ENCODE results near the gene MAP3K13.

DNA sequence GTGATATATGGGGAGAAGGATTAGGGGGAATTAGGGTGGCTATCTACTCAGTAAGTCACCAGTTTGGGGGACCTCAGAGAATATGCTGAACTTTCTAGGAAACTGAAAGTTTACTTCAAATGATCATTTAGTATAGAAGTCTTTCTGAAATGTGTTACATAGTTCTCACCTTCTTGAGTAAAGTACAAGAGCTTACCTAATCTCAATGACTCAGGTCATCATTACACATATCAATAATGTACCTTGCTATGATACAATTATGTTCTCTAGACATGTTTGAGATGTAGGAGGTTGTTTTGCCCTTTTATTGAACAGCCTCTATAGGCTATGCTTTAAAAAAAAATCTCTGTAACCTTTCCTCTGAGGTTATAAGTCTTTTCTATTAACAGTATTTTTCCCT lies 85.2 kb downstream of the MAP3K13 start:
- no peak for TF ChIP-seq EZH2phosphoT487 (conservative IDR thresholded peaks at IDR 0.05; ENCODE audit: low read length)
- TF ChIP-seq, protein P1, sequence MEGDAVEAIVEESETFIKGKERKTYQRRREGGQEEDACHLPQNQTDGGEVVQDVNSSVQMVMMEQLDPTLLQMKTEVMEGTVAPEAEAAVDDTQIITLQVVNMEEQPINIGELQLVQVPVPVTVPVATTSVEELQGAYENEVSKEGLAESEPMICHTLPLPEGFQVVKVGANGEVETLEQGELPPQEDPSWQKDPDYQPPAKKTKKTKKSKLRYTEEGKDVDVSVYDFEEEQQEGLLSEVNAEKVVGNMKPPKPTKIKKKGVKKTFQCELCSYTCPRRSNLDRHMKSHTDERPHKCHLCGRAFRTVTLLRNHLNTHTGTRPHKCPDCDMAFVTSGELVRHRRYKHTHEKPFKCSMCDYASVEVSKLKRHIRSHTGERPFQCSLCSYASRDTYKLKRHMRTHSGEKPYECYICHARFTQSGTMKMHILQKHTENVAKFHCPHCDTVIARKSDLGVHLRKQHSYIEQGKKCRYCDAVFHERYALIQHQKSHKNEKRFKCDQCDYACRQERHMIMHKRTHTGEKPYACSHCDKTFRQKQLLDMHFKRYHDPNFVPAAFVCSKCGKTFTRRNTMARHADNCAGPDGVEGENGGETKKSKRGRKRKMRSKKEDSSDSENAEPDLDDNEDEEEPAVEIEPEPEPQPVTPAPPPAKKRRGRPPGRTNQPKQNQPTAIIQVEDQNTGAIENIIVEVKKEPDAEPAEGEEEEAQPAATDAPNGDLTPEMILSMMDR (IDR thresholded peaks at IDR 0.05; ENCODE audit: insufficient read depth, low read length, poor library complexity, severe bottlenecking): no peak
